HEK293 (cell line): ENCODE data around the gene MSI1.

Source experiments
- CTCF ChIA-PET: fragments of 350-600 bp; formaldehyde crosslinking; extraction: SDS; loops from one replicate; lab custom pipeline; 2021; ENCODE audit warnings: antibody characterized with exemption; lab: Yijun Ruan, JAX
- POLR2A ChIA-PET: fragments of 300-600 bp; formaldehyde crosslinking; extraction: SDS; loops from one replicate; lab custom pipeline; 2020; ENCODE audit warnings: antibody characterized with exemption, inconsistent platforms; lab: Yijun Ruan, JAX
- H3K27ac ChIP-seq: fragments of 200-500 bp; sonication (Bioruptor generic); 2 replicates; pipeline ENCODE4 v1.5.1; 2014; ENCODE audit warnings: low read depth, low read length, control low read depth, inconsistent platforms; ENCODE audit errors: extremely low read depth
- H3K36me3 ChIP-seq, 2 experiments: fragments of 200-500 bp in 1 of 2; sonication (Bioruptor generic) in 1 of 2; 1 replicate in 1 of 2; 2 replicates in 1 of 2; pipeline ENCODE4 v1.5.1; 2014 to 2017; ENCODE audit warnings: inconsistent platforms in 2 of 2, low read length in 2 of 2; ENCODE audit not compliant: control insufficient read depth in 2 of 2, insufficient read depth in 1 of 2
- H3K4me1 ChIP-seq: fragments of 200-500 bp; sonication (Bioruptor generic); 2 replicates; pipeline ENCODE4 v1.5.1; 2014; ENCODE audit warnings: mild to moderate bottlenecking, low read length, inconsistent platforms; ENCODE audit not compliant: control insufficient read depth, insufficient read depth
- H3K4me3 ChIP-seq: 2 replicates; pipeline ENCODE4 v1.5.1; 2011; ENCODE audit warnings: low read depth, mild to moderate bottlenecking, control low read depth, low read length, moderate library complexity
- H3K9me3 ChIP-seq: fragments of 200-500 bp; sonication (Bioruptor generic); 2 replicates; pipeline ENCODE4 v1.5.1; 2014; ENCODE audit warnings: low read depth, low read length, inconsistent platforms; ENCODE audit not compliant: control insufficient read depth, insufficient read depth
- CTCF ChIP-seq: fragments of 450-650 bp; formaldehyde crosslinking; IDR thresholded peaks from 2 replicates; pipeline ENCODE4 v1.5.1; 2016; ENCODE audit warnings: missing biosample characterization, missing genetic modification characterization
- HOXC10 ChIP-seq: sonication (generic); formaldehyde crosslinking; IDR thresholded peaks from 2 replicates; pipeline ENCODE4 v1.8.1; 2023; ENCODE audit warnings: mild to moderate bottlenecking, missing genetic modification reagents
- MEIS1 ChIP-seq: sonication (generic); formaldehyde crosslinking; IDR thresholded peaks from 2 replicates; pipeline ENCODE4 v1.8.1; 2022; ENCODE audit warnings: missing genetic modification reagents, mild to moderate bottlenecking, borderline replicate concordance
- SP7 ChIP-seq: fragments of 450-650 bp; formaldehyde crosslinking; IDR thresholded peaks from 2 replicates; pipeline ENCODE4 v1.5.1; 2016; ENCODE audit warnings: missing biosample characterization, missing genetic modification characterization
- YY1 ChIP-seq: fragments of 450-650 bp; formaldehyde crosslinking; IDR thresholded peaks from 2 replicates; pipeline ENCODE4 v1.5.1; 2018; ENCODE audit warnings: missing biosample characterization, missing genetic modification characterization
- ZBTB20 ChIP-seq: fragments of 450-650 bp; formaldehyde crosslinking; IDR thresholded peaks from 2 replicates; pipeline ENCODE4 v1.5.1; 2016; ENCODE audit warnings: missing biosample characterization, missing genetic modification characterization
- ZIC2 ChIP-seq: fragments of 450-650 bp; formaldehyde crosslinking; IDR thresholded peaks from 2 replicates; pipeline ENCODE4 v1.5.1; 2016; ENCODE audit warnings: missing biosample characterization, missing genetic modification characterization
- ZNF132 ChIP-seq: fragments of 450-650 bp; formaldehyde crosslinking; IDR thresholded peaks from 2 replicates; pipeline ENCODE4 v1.5.1; 2017; ENCODE audit warnings: missing biosample characterization, missing genetic modification characterization, borderline replicate concordance
- ZNF175 ChIP-seq: fragments of 450-650 bp; formaldehyde crosslinking; IDR thresholded peaks from 2 replicates; pipeline ENCODE4 v1.5.1; 2016; ENCODE audit warnings: missing biosample characterization, missing genetic modification characterization
- ZNF202 ChIP-seq: fragments of 450-650 bp; formaldehyde crosslinking; IDR thresholded peaks from 2 replicates; pipeline ENCODE4 v1.5.1; 2016; ENCODE audit warnings: missing biosample characterization, missing genetic modification characterization, borderline replicate concordance
- ZNF211 ChIP-seq: fragments of 450-650 bp; formaldehyde crosslinking; IDR thresholded peaks from 2 replicates; pipeline ENCODE4 v1.5.1; 2016; ENCODE audit warnings: low read depth, missing biosample characterization, missing genetic modification characterization
- ZNF248 ChIP-seq: fragments of 450-650 bp; formaldehyde crosslinking; IDR thresholded peaks from 2 replicates; pipeline ENCODE4 v1.5.1; 2017; ENCODE audit warnings: missing biosample characterization, missing genetic modification characterization
- ZNF324 ChIP-seq: fragments of 450-650 bp; formaldehyde crosslinking; IDR thresholded peaks from 2 replicates; pipeline ENCODE4 v1.5.1; 2016; ENCODE audit warnings: missing biosample characterization, missing genetic modification characterization
- ZNF48 ChIP-seq: fragments of 450-650 bp; formaldehyde crosslinking; IDR thresholded peaks from 2 replicates; pipeline ENCODE4 v1.5.1; 2016; ENCODE audit warnings: missing biosample characterization, missing genetic modification characterization
- ZNF501 ChIP-seq: fragments of 450-650 bp; formaldehyde crosslinking; IDR thresholded peaks from 2 replicates; pipeline ENCODE4 v1.5.1; 2016; ENCODE audit warnings: missing biosample characterization, missing genetic modification characterization
- ZNF518A ChIP-seq: fragments of 450-650 bp; formaldehyde crosslinking; conservative IDR thresholded peaks from 2 replicates; pipeline ENCODE4 v1.5.1; 2016; ENCODE audit warnings: low read depth, missing biosample characterization, missing genetic modification characterization
- ZNF560 ChIP-seq: fragments of 450-650 bp; formaldehyde crosslinking; IDR thresholded peaks from 2 replicates; pipeline ENCODE4 v1.5.1; 2017; ENCODE audit warnings: missing biosample characterization, missing genetic modification characterization, borderline replicate concordance
- ZNF677 ChIP-seq: fragments of 450-650 bp; IDR thresholded peaks from 2 replicates; pipeline ENCODE4 v1.5.0; 2018; ENCODE audit warnings: missing biosample characterization, mild to moderate bottlenecking, missing genetic modification characterization, moderate library complexity
- ZNF747 ChIP-seq: fragments of 450-650 bp; formaldehyde crosslinking; IDR thresholded peaks from 2 replicates; pipeline ENCODE4 v1.5.1; 2016; ENCODE audit warnings: missing biosample characterization, missing genetic modification characterization
- ZNF76 ChIP-seq: fragments of 450-650 bp; formaldehyde crosslinking; IDR thresholded peaks from 2 replicates; pipeline ENCODE4; 2016; ENCODE audit warnings: low read depth, missing biosample characterization, missing genetic modification characterization, borderline replicate concordance
- ZNF792 ChIP-seq: fragments of 450-650 bp; formaldehyde crosslinking; IDR thresholded peaks from 2 replicates; pipeline ENCODE4 v1.5.1; 2016; ENCODE audit warnings: missing biosample characterization, missing genetic modification characterization
- ZNF837 ChIP-seq: fragments of 450-650 bp; formaldehyde crosslinking; IDR thresholded peaks from 2 replicates; pipeline ENCODE4 v1.5.1; 2016; ENCODE audit warnings: missing biosample characterization, missing genetic modification characterization
- TF ChIP-seq, protein P1 (sequence below): fragments of 450-650 bp; formaldehyde crosslinking; optimal IDR thresholded peaks from 2 replicates; pipeline ENCODE3; 2016; ENCODE audit warnings: missing biosample characterization, mild to moderate bottlenecking, missing genetic modification characterization
- TF ChIP-seq, protein P2 (sequence below): fragments of 450-650 bp; formaldehyde crosslinking; IDR thresholded peaks from 2 replicates; pipeline ENCODE4 v1.5.1; 2016; ENCODE audit warnings: missing biosample characterization, missing genetic modification characterization
- TF ChIP-seq, protein P3 (sequence below): fragments of 450-650 bp; formaldehyde crosslinking; IDR thresholded peaks from 2 replicates; pipeline ENCODE4; 2016; ENCODE audit warnings: missing biosample characterization, missing genetic modification characterization

The MSI1 gene

DNA sequence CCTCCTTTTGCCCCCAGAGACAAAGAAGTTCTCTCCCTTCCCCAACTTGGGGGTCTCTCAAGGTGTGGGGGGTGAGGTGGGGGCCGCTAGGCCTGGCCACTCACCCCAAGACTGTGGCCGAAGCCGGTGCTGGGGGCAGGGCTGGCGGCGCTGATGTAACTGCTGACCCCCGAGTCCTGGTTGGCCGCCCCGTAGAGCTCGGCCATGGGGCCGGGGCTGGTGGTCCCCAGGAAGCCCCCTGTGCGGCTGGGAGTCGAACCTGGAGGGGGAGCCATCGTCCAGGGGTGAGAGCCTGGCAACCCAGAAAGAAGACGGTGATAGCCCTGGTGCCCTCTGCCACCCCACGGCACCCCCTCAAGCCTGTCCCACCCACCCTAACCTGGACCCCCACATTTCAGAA lies 22.9 kb downstream of the MSI1 start:
- Histone ChIP-seq H3K9me3 (no peaks in the 10 kb centered on the region), H3K4me1 (no peaks in the 10 kb centered on the region)
- no peak for TF ChIP-seq ZNF132 (tag by site-specific recombination)
- TF ChIP-seq CTCF (tag by site-specific recombination) = no peak
- no peak for TF ChIP-seq ZBTB20 (tag by site-specific recombination)
- no peak for TF ChIP-seq ZNF76 (tag by site-specific recombination)
- TF ChIP-seq MEIS1 (CRISPR knock-in tag) = no peak
- TF ChIP-seq ZNF677 (tag by site-specific recombination) = no peak
- no peak for TF ChIP-seq ZNF324 (tag by site-specific recombination)
- no peak for TF ChIP-seq SP7
- TF ChIP-seq, protein P1, sequence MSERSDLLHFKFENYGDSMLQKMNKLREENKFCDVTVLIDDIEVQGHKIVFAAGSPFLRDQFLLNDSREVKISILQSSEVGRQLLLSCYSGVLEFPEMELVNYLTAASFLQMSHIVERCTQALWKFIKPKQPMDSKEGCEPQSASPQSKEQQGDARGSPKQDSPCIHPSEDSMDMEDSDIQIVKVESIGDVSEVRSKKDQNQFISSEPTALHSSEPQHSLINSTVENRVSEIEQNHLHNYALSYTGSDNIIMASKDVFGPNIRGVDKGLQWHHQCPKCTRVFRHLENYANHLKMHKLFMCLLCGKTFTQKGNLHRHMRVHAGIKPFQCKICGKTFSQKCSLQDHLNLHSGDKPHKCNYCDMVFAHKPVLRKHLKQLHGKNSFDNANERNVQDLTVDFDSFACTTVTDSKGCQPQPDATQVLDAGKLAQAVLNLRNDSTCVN = no peak
- no peak for TF ChIP-seq ZNF518A
- no peak for TF ChIP-seq ZNF48 (tag by site-specific recombination)
- TF ChIP-seq ZNF211 = no peak
- TF ChIP-seq, all 188 proteins: peak for 0
- Histone ChIP-seq H3K36me3 (peaks cover 7 to 55% of the 10 kb centered on the region in 2 experiments; a peak in 2 of 3 replicates), H3K27ac (no peak overlapping the region), H3K4me3 (no peak overlapping the region)
- ChIA-PET CTCF (interaction anchor here (0.7 to 0.9 kb wide), 2 partner anchors 19 to 1450 kb away, joined by 4 to 8 read pairs; no protein-coding TSS in a partner anchor), POLR2A (no interaction called here)

GRCh38 chr12:120343692-120344091 lies 25.3 kb downstream of the MSI1 start:
- Histone ChIP-seq H3K9me3 (no peaks in the 10 kb centered on the region), H3K36me3 (peaks cover 3 to 37% of the 10 kb centered on the region in 2 experiments; a peak in 2 of 3 replicates), H3K4me1 (no peaks in the 10 kb centered on the region), H3K4me3 (no peak overlapping the region), H3K27ac (no peak overlapping the region)
- POLR2A ChIA-PET = no interaction called here
- CTCF ChIA-PET = interaction anchor here (0.7 kb wide), 1 partner anchor 16 kb away, joined by 3 read pairs; no protein-coding TSS in a partner anchor
- TF ChIP-seq HOXC10 = no peak
- no peak for TF ChIP-seq ZNF248
- TF ChIP-seq ZNF792 (tag by site-specific recombination) = no peak
- no peak for TF ChIP-seq ZNF560 (tag by site-specific recombination)
- TF ChIP-seq YY1 = no peak
- no peak for TF ChIP-seq ZNF837 (tag by site-specific recombination)
- no peak for TF ChIP-seq ZNF501
- no peak for TF ChIP-seq ZNF202
- no peak for TF ChIP-seq ZNF747
- TF ChIP-seq, protein P2, sequence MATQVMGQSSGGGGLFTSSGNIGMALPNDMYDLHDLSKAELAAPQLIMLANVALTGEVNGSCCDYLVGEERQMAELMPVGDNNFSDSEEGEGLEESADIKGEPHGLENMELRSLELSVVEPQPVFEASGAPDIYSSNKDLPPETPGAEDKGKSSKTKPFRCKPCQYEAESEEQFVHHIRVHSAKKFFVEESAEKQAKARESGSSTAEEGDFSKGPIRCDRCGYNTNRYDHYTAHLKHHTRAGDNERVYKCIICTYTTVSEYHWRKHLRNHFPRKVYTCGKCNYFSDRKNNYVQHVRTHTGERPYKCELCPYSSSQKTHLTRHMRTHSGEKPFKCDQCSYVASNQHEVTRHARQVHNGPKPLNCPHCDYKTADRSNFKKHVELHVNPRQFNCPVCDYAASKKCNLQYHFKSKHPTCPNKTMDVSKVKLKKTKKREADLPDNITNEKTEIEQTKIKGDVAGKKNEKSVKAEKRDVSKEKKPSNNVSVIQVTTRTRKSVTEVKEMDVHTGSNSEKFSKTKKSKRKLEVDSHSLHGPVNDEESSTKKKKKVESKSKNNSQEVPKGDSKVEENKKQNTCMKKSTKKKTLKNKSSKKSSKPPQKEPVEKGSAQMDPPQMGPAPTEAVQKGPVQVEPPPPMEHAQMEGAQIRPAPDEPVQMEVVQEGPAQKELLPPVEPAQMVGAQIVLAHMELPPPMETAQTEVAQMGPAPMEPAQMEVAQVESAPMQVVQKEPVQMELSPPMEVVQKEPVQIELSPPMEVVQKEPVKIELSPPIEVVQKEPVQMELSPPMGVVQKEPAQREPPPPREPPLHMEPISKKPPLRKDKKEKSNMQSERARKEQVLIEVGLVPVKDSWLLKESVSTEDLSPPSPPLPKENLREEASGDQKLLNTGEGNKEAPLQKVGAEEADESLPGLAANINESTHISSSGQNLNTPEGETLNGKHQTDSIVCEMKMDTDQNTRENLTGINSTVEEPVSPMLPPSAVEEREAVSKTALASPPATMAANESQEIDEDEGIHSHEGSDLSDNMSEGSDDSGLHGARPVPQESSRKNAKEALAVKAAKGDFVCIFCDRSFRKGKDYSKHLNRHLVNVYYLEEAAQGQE (tag by site-specific recombination) = no peak
- no peak for TF ChIP-seq ZNF175 (tag by site-specific recombination)
- no peak for TF ChIP-seq ZIC2 (tag by site-specific recombination)
- TF ChIP-seq, protein P3, sequence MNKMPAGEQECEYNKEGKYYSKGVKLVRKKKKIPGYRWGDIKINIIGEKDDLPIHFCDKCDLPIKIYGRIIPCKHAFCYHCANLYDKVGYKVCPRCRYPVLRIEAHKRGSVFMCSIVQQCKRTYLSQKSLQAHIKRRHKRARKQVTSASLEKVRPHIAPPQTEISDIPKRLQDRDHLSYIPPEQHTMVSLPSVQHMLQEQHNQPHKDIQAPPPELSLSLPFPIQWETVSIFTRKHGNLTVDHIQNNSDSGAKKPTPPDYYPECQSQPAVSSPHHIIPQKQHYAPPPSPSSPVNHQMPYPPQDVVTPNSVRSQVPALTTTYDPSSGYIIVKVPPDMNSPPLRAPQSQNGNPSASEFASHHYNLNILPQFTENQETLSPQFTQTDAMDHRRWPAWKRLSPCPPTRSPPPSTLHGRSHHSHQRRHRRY = no peak
